Prostate gland (tissue), 2 donors: ENCODE results near the gene SMIM29. TPM values are rescaled to one million over a fixed set of nuclear protein-coding genes. Genes with fewer than 3 reads are reported as not detected.
"Not testable (repeated sequence)": the region's sequence is repeated elsewhere in the genome, so short reads cannot be mapped to it uniquely, and the experiment has no call there.

Experiments used
- DNase-seq: peaks from one replicate; pipeline ENCODE4 v3.0.0-alpha.2; 2019; ENCODE audit warnings: low spot score
- H3K27ac ChIP-seq, 2 donors: fragments of 200-600 bp; sonication (generic); 2 replicates each; pipeline ENCODE4 v1.5.1; 2017 to 2019
- H3K27me3 ChIP-seq: fragments of 200-600 bp; sonication (generic); replicated peaks from 2 replicates; pipeline ENCODE4 v1.5.1; 2019; ENCODE audit not compliant: insufficient read depth
- H3K36me3 ChIP-seq, 2 donors: fragments of 200-600 bp; sonication (generic); 1 replicate in 1 of 2; 2 replicates in 1 of 2; pipeline versions ENCODE4 v1.5.1 to v1.8.1; 2017 to 2019
- H3K4me1 ChIP-seq: fragments of 200-600 bp; sonication (generic); replicated peaks from 2 replicates; pipeline ENCODE4 v1.5.1; 2019
- H3K4me3 ChIP-seq, 2 donors: fragments of 200-600 bp; sonication (generic); 2 replicates each; pipeline ENCODE4 v1.5.1; 2017 to 2019
- H3K9me3 ChIP-seq: fragments of 200-600 bp; sonication (generic); 2 replicates; pipeline ENCODE4 v1.5.1; 2017
- CTCF ChIP-seq, 4 experiments: fragments of 200-600 bp in 2 of 4; fragments of 450-650 bp in 2 of 4; sonication (generic) in 2 of 4; IDR thresholded peaks; 1 replicate in 3 of 4; 2 replicates in 1 of 4; pipeline ENCODE4 v1.5.1; 2016 to 2019; ENCODE audit warnings: antibody characterized with exemption in 4 of 4, mild to moderate bottlenecking in 2 of 4, moderate library complexity in 2 of 4
- POLR2A ChIP-seq: fragments of 450-650 bp; IDR thresholded peaks from one replicate; pipeline ENCODE4 v1.6.1; 2016; ENCODE audit warnings: antibody characterized with exemption, mild to moderate bottlenecking
- POLR2AphosphoS5 ChIP-seq: sonication (generic); formaldehyde crosslinking; IDR thresholded peaks from one replicate; pipeline ENCODE4 v1.6.1; 2017; ENCODE audit warnings: antibody characterized with exemption
- WGBS: methylation state at CpG from one replicate; pipeline ENCODE4 v1.1.5; 2018; 5-methylcytosine and 5-hydroxymethylcytosine counted together
- intact Hi-C: fragments of 100-400 bp; cut with DNase I; formaldehyde crosslinking; loops from one replicate; pipeline ENCODE4 v1.14.2; 2022
- total RNA-seq, 2 donors: library from RNA; depleted of rRNA; stranded (reverse); fragments of >200 nt; gene quantifications; one replicate each; pipeline ENCODE4 v1.1.0, GENCODE V29; 2016

SMIM29 gene
- total RNA-seq, 2 donors from 2014 or later, result 25.9 to 41.6 TPM

- H3K4me1 ChIP-seq, result no peaks in the 10 kb centered on the region
- H3K4me3 ChIP-seq, result peak overlapping the region; percentile 72 to 81
- H3K9me3 ChIP-seq, result no peaks in the 10 kb centered on the region
- no peaks in the 10 kb centered on the region for H3K36me3 ChIP-seq
- WGBS, result 8% methylated on average over 17 of the region's 17 CpGs
- DNase-seq, result no peak
- no peak for TF ChIP-seq CTCF (IDR thresholded peaks at IDR 0.05)
- no peak for TF ChIP-seq POLR2AphosphoS5
- TF ChIP-seq POLR2A, result no peak
- no peaks in the 10 kb centered on the region for H3K27me3 ChIP-seq
- peak overlapping the region; percentile 86 to 93 for H3K27ac ChIP-seq
- intact Hi-C loops, result loop anchor here (2.0 to 5.0 kb wide), 3 partner anchors 51 to 359 kb away; no protein-coding TSS in a partner anchor
Observed at GRCh38 chr6:34248198-34248726, 544 bp downstream of the SMIM29 start.

GRCh38 chr6:34247481-34248197, 1.2 kb downstream of the SMIM29 start:
- Histone ChIP-seq H3K9me3 (no peaks in the 10 kb centered on the region), H3K36me3 (no peaks in the 10 kb centered on the region), H3K27me3 (no peaks in the 10 kb centered on the region), H3K4me1 (no peaks in the 10 kb centered on the region), H3K4me3 (peak overlapping the region in 1 of 2 donors; percentile 81), H3K27ac (peak overlapping the region; percentile 86 to 93)
- TF ChIP-seq POLR2AphosphoS5 (no peak), POLR2A (no peak), CTCF (IDR thresholded peaks at IDR 0.05) (no peak)
- intact Hi-C loops, result loop anchor here (2.0 to 5.0 kb wide), 3 partner anchors 51 to 360 kb away; no protein-coding TSS in a partner anchor
- 74% methylated on average over 6 of the region's 6 CpGs for WGBS
- DNase-seq, result no peak

- intact Hi-C loops, result loop anchor here (5.0 kb wide), 1 partner anchor 361 kb away; no protein-coding TSS in a partner anchor
- no peak overlapping the region for H3K4me3 ChIP-seq
Observed at GRCh38 chr6:34246563-34247391, 2.0 kb downstream of the SMIM29 start.

GRCh38 chr6:34246249-34246562, 2.6 kb downstream of the SMIM29 start:
- Histone ChIP-seq H3K4me3 (no peak overlapping the region), H3K4me1 (no peaks in the 10 kb centered on the region), H3K27ac (no peak overlapping the region), H3K27me3 (no peaks in the 10 kb centered on the region), H3K36me3 (peaks cover 0 to 6% of the 10 kb centered on the region in 2 donors), H3K9me3 (no peaks in the 10 kb centered on the region)
- intact Hi-C loops, result loop anchor here (5.0 kb wide), 1 partner anchor 361 kb away; no protein-coding TSS in a partner anchor
- no peak for DNase-seq
- WGBS, result 43% methylated on average over 2 of the region's 2 CpGs
- TF ChIP-seq POLR2AphosphoS5 (no peak), CTCF (IDR thresholded peaks at IDR 0.05) (no peak), POLR2A (no peak)

More at GRCh38 chr6:34246563-34247391, 2.0 kb downstream of the SMIM29 start:
- H3K27me3 ChIP-seq, result no peaks in the 10 kb centered on the region
- H3K4me1 ChIP-seq, result no peaks in the 10 kb centered on the region
- H3K27ac ChIP-seq, result no peak overlapping the region
- H3K36me3 ChIP-seq, result peaks cover 0 to under 1% of the 10 kb centered on the region in 2 donors
- H3K9me3 ChIP-seq, result no peaks in the 10 kb centered on the region
- WGBS, result 65% methylated on average over 7 of the region's 8 CpGs
- peak in 2 of 4 experiments; percentile 31 to 41 for TF ChIP-seq CTCF (IDR thresholded peaks at IDR 0.05)
- TF ChIP-seq POLR2A, result no peak
- no peak for DNase-seq

GRCh38 chr6:34245761-34246140, 3.1 kb downstream of the SMIM29 start:
- intact Hi-C loops, result loop anchor here (5.0 kb wide), 1 partner anchor 362 kb away; no protein-coding TSS in a partner anchor
- H3K9me3 ChIP-seq, H3K27me3 ChIP-seq, H3K4me1 ChIP-seq, H3K4me3 ChIP-seq, H3K27ac ChIP-seq, DNase-seq, H3K36me3 ChIP-seq: not testable (repeated sequence)
- 79% methylated on average over 7 of the region's 7 CpGs for WGBS

- intact Hi-C loops, result loop anchor here (5.0 kb wide), 1 partner anchor 362 kb away; no protein-coding TSS in a partner anchor
- DNase-seq, H3K4me1 ChIP-seq, H3K27me3 ChIP-seq, H3K9me3 ChIP-seq, H3K4me3 ChIP-seq, H3K27ac ChIP-seq, H3K36me3 ChIP-seq: not testable (repeated sequence)
- 80% methylated on average over 13 of the region's 13 CpGs for WGBS
Observed at GRCh38 chr6:34245032-34245760, 3.6 kb downstream of the SMIM29 start.
